Endothelial cell of umbilical vein (primary cell): ENCODE measurements around the gene USP7.

ENCODE experiments used
- CTCF ChIP-seq, 2 donors: IDR thresholded peaks; 1 replicate in 1 of 2; 2 replicates in 1 of 2; pipeline ENCODE4 v1.5.1; 2011; ENCODE audit warnings: low read length in 2 of 2, mild to moderate bottlenecking in 2 of 2, moderate library complexity in 2 of 2, control low read depth in 1 of 2, inconsistent platforms in 1 of 2, low read depth in 1 of 2; ENCODE audit not compliant: insufficient read depth in 1 of 2; ENCODE audit errors: extremely low read depth in 1 of 2
- EZH2 ChIP-seq: IDR thresholded peaks from 2 replicates; pipeline ENCODE4 v1.6.1; 2012; ENCODE audit warnings: borderline replicate concordance, low read depth, mild to moderate bottlenecking, moderate library complexity, low read length, inconsistent platforms; ENCODE audit not compliant: severe bottlenecking

- no peak for TF ChIP-seq EZH2
- no peak for TF ChIP-seq CTCF (IDR thresholded peaks at IDR 0.05; ENCODE audit: extremely low read depth in 1 of 2, insufficient read depth in 1 of 2, low read depth in 1 of 2, low read length in 2 of 2)
These were observed 42.2 kb downstream of the USP7 start for GRCh38 chr16:8921347-8921984.
